ENCODE data around the gene FICD.

Gene FICD

GRCh38 chr12:108567406-108568337 lies 52.6 kb downstream of the FICD start:
- DNase-seq = peak; percentile 60

DNA sequence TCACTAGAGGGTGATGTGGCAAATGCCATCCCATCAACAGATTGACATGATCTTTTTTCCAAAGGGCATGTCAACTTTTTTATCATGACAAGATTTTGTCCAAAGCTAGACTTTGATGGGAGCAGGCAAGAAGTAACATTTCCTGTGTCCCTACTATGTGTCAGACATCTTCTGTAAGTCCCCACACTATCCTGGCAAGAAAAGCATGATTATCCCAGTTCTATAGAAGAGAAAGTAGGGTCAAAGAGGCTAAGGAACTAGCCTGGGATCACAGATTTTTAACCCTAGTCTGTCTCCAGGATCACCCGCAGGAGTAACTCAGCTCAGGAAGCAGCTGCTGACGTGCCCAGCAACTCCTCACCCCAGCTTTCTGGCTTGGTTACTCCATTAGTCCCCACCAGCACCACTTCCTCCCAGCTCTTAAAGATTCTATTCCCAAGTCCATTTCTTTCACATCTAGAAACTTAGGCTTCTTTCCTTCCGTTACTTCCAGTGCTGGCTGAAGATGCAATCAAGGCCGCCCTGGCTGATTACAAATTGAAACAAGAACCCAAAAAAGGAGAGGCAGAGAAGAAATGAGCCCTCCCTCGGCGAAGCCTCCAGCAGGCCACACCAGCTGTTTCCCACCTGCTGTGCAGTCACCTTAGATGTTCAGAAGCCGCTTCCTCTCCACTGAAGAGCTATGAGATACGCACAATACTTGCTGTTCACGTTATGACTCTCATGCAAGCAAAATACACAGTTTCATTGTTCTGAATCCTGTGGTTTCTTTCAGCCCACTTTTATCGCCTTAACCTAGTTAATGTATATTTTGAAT lies 53.5 kb downstream of the FICD start:
- peak; percentile 79 for DNase-seq

Measured in DMS79 (cell line).